ENCODE results near the gene KRTAP13-4. TPM values are rescaled to one million over a fixed set of nuclear protein-coding genes. Genes with fewer than 3 reads are reported as not detected.

Gene KRTAP13-4
- total and polyA plus RNA-seq, 2 of the 8 experiments (the other 6 are each of a cell fraction or from before 2014, with no cell fraction given) = 1.2 TPM; not detected in 1

GRCh38 chr21:30448514-30448913 is 18.5 kb downstream of the KRTAP13-4 start:
- no peaks in the 10 kb centered on the region for H3K27me3 ChIP-seq (replicated peaks in 1 of 4; ENCODE audit: control insufficient read depth in 3 of 4, extremely low read depth in 1 of 4, insufficient read depth in 3 of 4, low read length in 3 of 4)
- no peak overlapping the region for H3K23ac ChIP-seq (ENCODE audit: insufficient read length)
- H2BK5ac ChIP-seq (ENCODE audit: low read depth, low read length) = no peak overlapping the region
- no peaks in the 10 kb centered on the region for H3K23me2 ChIP-seq (ENCODE audit: low read depth, low read length)
- no peak overlapping the region for H4K5ac ChIP-seq (ENCODE audit: insufficient read length, low read depth, low read length)
- H3K56ac ChIP-seq (replicated peaks; ENCODE audit: insufficient read length, low read depth, low read length) = no peak overlapping the region
- no peak overlapping the region for H2BK120ac ChIP-seq (replicated peaks; ENCODE audit: low read depth, low read length)
- no peak overlapping the region for H2AFZ ChIP-seq (ENCODE audit: low read length)
- H2BK20ac ChIP-seq (ENCODE audit: low read length) = no peak overlapping the region
- H3K9ac ChIP-seq (replicated peaks in 1 of 4; ENCODE audit: extremely low read depth in 1 of 4, low read depth in 3 of 4, low read length in 3 of 4) = no peak overlapping the region
- no peak overlapping the region for H4K91ac ChIP-seq (replicated peaks; ENCODE audit: insufficient read length, low read length)
- no peaks in the 10 kb centered on the region for H4K20me1 ChIP-seq (replicated peaks in 1 of 2; ENCODE audit: control insufficient read depth in 1 of 2, insufficient read depth in 2 of 2, low read length in 2 of 2)
- H2BK15ac ChIP-seq (ENCODE audit: low read length) = no peak overlapping the region
- FAIRE-seq = no peak
- H3K4me1 ChIP-seq (replicated peaks in 1 of 4; ENCODE audit: control insufficient read depth in 3 of 4, insufficient read depth in 4 of 4, low read length in 3 of 4) = no peaks in the 10 kb centered on the region; a peak in 2 of 7 replicates
- H3K4ac ChIP-seq (replicated peaks; ENCODE audit: insufficient read length, low read depth, low read length) = no peak overlapping the region
- H3K14ac ChIP-seq (ENCODE audit: insufficient read length) = no peak overlapping the region
- H3K36me3 ChIP-seq (ENCODE audit: control insufficient read depth in 2 of 4, insufficient read depth in 4 of 4, low read length in 3 of 4) = no peaks in the 10 kb centered on the region
- H3K27ac ChIP-seq (ENCODE audit: low read depth, low read length) = no peak overlapping the region
- H3K79me2 ChIP-seq (ENCODE audit: control insufficient read depth in 1 of 2, insufficient read depth in 2 of 2, low read length in 2 of 2) = no peaks in the 10 kb centered on the region
- H3K9me3 ChIP-seq (ENCODE audit: insufficient read depth in 2 of 2, low read depth in 1 of 2, low read length in 1 of 2) = no peaks in the 10 kb centered on the region
- 89% methylated on average over 3 of the region's 3 CpGs; no CpG with 5 or more reads in 1 of the 2 experiments for WGBS, 2 experiments (ENCODE audit: extremely low coverage in 1 of 2, insufficient coverage in 1 of 2, insufficient read length in 1 of 2, insufficient replicate concordance in 2 of 2, low coverage in 1 of 2, low lambda C conversion rate in 2 of 2, missing lambda C conversion rate in 1 of 2)
- H2AK5ac ChIP-seq (ENCODE audit: low read depth, low read length) = no peak overlapping the region
- POLR2A ChIA-PET (ENCODE audit: partially characterized antibody) = no interaction called here
- H3K4me3 ChIP-seq (ENCODE audit: extremely low read depth in 1 of 4, insufficient read depth in 2 of 4, low read depth in 3 of 4, low read length in 4 of 4) = no peak overlapping the region
- CTCF ChIA-PET (ENCODE audit: partially characterized antibody) = interaction anchor here (0.6 to 1.4 kb wide), 3 partner anchors 14 to 109 kb away, joined by 3 read pairs; no protein-coding TSS in a partner anchor
- no peak overlapping the region for H3K18ac ChIP-seq (ENCODE audit: extremely low read depth, low read length)
- H3K79me1 ChIP-seq (ENCODE audit: low read depth, low read length) = no peaks in the 10 kb centered on the region
- DNase-seq (ENCODE audit: low read depth in 1 of 2, low spot score in 2 of 2) = no peak
- H2BK12ac ChIP-seq (ENCODE audit: low read depth, low read length) = no peak overlapping the region
- no peak overlapping the region for H4K8ac ChIP-seq (ENCODE audit: extremely low read depth, insufficient read depth, low read length)
- H3K4me2 ChIP-seq (ENCODE audit: insufficient read depth in 1 of 2, low read depth in 2 of 2, low read length in 2 of 2) = no peak overlapping the region
- no peak for TF ChIP-seq JUN (IDR thresholded peaks at IDR 0.05; ENCODE audit: low read depth, low read length)
- TF ChIP-seq HDAC2 (IDR thresholded peaks at IDR 0.05; ENCODE audit: borderline replicate concordance in 1 of 2, low read depth in 2 of 2, low read length in 2 of 2) = no peak
- TF ChIP-seq ATF2 (IDR thresholded peaks at IDR 0.05; ENCODE audit: low read length) = no peak
- no peak for TF ChIP-seq PHF8 (conservative IDR thresholded peaks at IDR 0.05; ENCODE audit: low read depth, low read length)
- no peak for TF ChIP-seq CTBP2 (IDR thresholded peaks at IDR 0.05; ENCODE audit: borderline replicate concordance, insufficient read depth, insufficient read length, low read length)
- no peak for TF ChIP-seq E2F6 (IDR thresholded peaks at IDR 0.05)
- TF ChIP-seq ATF3 (IDR thresholded peaks at IDR 0.05; ENCODE audit: insufficient read depth, low read depth, low read length) = no peak
- no peak for TF ChIP-seq POLR2A (IDR thresholded peaks at IDR 0.05; ENCODE audit: control extremely low read depth in 1 of 2, low read depth in 2 of 2, low read length in 2 of 2)
- no peak for TF ChIP-seq CEBPB (IDR thresholded peaks at IDR 0.05; ENCODE audit: low read depth, low read length)
- TF ChIP-seq CREB1 (IDR thresholded peaks at IDR 0.05) = no peak
- TF ChIP-seq TAF7 (optimal IDR thresholded peaks at IDR 0.05; ENCODE audit: borderline replicate concordance, low read depth, low read length) = no peak

All from H1 (cell line).